Mammary epithelial cell (primary cell): ENCODE results near the gene CDC27.

Experiments
- EZH2 ChIP-seq: IDR thresholded peaks from 2 replicates; pipeline ENCODE4 v1.6.1; 2012; ENCODE audit warnings: low read length, inconsistent platforms, borderline replicate concordance
- TF ChIP-seq, protein P1 (sequence below), 2 donors: IDR thresholded peaks in 1 of 2; conservative IDR thresholded peaks in 1 of 2; 2 replicates each; pipeline ENCODE4 v1.5.1; 2011 to 2012; ENCODE audit warnings: inconsistent platforms in 2 of 2, low read length in 2 of 2, mild to moderate bottlenecking in 2 of 2, control low read depth in 1 of 2, low read depth in 1 of 2; ENCODE audit not compliant: insufficient read depth in 1 of 2; ENCODE audit errors: extremely low read depth in 1 of 2

DNA sequence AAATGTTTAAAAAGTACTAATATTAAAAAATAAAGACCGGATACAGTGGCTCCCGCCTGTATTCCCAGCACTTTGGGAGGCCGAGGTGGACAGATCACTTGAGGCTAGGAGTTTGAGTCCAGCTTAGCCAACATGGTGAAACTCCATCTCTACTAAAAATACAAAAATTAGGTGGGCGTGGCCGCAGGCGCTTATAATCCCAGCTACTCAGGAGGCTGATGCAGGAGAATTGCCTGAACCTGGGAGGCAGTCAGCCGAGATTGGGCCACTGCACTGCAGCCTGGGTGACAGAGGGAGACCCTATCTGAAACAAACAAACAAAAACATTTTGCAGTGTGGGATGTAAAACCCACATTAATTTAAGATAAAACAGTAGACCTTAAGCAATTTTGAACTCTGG, 11.8 kb downstream of the CDC27 start:
- TF ChIP-seq, protein P1, sequence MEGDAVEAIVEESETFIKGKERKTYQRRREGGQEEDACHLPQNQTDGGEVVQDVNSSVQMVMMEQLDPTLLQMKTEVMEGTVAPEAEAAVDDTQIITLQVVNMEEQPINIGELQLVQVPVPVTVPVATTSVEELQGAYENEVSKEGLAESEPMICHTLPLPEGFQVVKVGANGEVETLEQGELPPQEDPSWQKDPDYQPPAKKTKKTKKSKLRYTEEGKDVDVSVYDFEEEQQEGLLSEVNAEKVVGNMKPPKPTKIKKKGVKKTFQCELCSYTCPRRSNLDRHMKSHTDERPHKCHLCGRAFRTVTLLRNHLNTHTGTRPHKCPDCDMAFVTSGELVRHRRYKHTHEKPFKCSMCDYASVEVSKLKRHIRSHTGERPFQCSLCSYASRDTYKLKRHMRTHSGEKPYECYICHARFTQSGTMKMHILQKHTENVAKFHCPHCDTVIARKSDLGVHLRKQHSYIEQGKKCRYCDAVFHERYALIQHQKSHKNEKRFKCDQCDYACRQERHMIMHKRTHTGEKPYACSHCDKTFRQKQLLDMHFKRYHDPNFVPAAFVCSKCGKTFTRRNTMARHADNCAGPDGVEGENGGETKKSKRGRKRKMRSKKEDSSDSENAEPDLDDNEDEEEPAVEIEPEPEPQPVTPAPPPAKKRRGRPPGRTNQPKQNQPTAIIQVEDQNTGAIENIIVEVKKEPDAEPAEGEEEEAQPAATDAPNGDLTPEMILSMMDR (conservative IDR thresholded peaks at IDR 0.05 in 1 of 2, IDR thresholded peaks at IDR 0.05 in 1 of 2; ENCODE audit: extremely low read depth in 1 of 2, insufficient read depth in 1 of 2, low read depth in 1 of 2, low read length in 2 of 2): no peak
- TF ChIP-seq EZH2: no peak
